ENCODE measurements around the gene TSPAN10. TPM values are rescaled to one million over a fixed set of nuclear protein-coding genes. Genes with fewer than 3 reads are reported as not detected.

TSPAN10 gene
- total and polyA plus RNA-seq, 2 of the 8 experiments (the other 6 are each of a cell fraction or from before 2014, with no cell fraction given): 0.99 to 1.1 TPM

DNA sequence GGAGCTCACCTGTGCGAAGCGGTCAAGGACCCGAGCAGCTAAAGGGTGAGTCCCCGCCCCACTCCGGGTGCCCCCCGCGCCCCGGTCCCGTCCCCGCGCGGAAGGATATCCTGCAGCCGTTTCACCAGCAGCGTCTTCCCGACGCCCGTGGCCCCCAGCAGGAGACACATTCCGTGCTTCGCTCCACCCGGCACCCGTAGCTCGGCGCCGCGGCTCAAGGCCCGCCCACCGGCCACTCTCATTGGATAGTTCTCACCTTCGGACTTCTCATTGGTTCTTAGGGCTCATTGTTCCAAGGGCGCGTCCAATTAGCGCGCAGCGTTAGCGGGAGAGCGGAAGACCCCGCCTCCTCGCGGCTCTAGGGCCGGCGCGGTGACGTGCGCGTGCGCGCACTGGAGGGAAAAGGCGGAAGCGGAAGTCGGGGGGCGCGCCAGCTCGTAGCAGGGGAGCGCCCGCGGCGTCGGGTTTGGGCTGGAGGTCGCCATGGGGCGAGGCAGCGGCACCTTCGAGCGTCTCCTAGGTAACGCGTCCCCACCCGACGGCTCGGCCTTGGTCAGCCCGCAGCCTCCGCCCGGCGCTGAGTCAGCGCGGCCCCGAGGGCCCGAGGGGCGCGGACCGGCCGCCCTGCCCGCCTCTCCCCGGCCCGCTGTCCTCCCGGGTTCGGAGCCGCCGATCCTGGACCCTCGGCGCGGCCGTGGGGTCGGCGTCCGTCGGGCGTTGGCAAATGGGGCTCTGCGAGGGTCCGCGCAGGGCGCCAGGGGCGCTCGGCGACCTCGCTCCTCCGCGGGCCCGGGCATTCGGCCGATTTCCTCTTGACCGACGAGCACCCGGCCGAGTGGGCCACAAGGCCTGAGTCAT lies 46.8 kb downstream of the TSPAN10 start, which contains the start of the genes ARL16 and HGS (continued):
- TF ChIP-seq PHF8 (conservative IDR thresholded peaks at IDR 0.05; ENCODE audit: low read depth, low read length): peak; percentile 58
- TF ChIP-seq EZH2 (IDR thresholded peaks at IDR 0.05; ENCODE audit: low read depth, low read length, severe bottlenecking): no peak
- no peak for TF ChIP-seq CBX5 (IDR thresholded peaks at IDR 0.05; ENCODE audit: low read depth, low read length)
- TF ChIP-seq FOSL1 (IDR thresholded peaks at IDR 0.05; ENCODE audit: insufficient read depth, low read depth, low read length): no peak
- peak; percentile 88 for TF ChIP-seq CHD2 (IDR thresholded peaks at IDR 0.05; ENCODE audit: low read length)
- TF ChIP-seq RXRA (IDR thresholded peaks at IDR 0.05; ENCODE audit: insufficient read depth, low read depth, low read length): no peak
- TF ChIP-seq CREB1 (IDR thresholded peaks at IDR 0.05): peak; percentile 80
- no peak for TF ChIP-seq SAP30 (IDR thresholded peaks at IDR 0.05; ENCODE audit: insufficient read depth, insufficient replicate concordance, low read length)
- peak; percentile 51; the same call in 1 of the 2 replicates for TF ChIP-seq TAF1 (IDR thresholded peaks at IDR 0.05; ENCODE audit: low read depth, low read length)
- TF ChIP-seq KDM5A (IDR thresholded peaks at IDR 0.05; ENCODE audit: low read length): 0 out of 2 replicates have a peak, but pooled peaks have one; percentile 40
- TF ChIP-seq JUND (IDR thresholded peaks at IDR 0.05; ENCODE audit: low read length): no peak
- TF ChIP-seq, protein P1, sequence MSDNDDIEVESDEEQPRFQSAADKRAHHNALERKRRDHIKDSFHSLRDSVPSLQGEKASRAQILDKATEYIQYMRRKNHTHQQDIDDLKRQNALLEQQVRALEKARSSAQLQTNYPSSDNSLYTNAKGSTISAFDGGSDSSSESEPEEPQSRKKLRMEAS (IDR thresholded peaks at IDR 0.05): peak; percentile 26; the same call in 1 of the 2 replicates
- peak; percentile 66 for TF ChIP-seq RBBP5 (IDR thresholded peaks at IDR 0.05; ENCODE audit: borderline replicate concordance, low read depth, low read length)
- TF ChIP-seq POLR2A (IDR thresholded peaks at IDR 0.05; ENCODE audit: control extremely low read depth in 1 of 2, low read depth in 2 of 2, low read length in 2 of 2): no peak; a peak in 1 of 3 replicates
- peak; percentile 71 for TF ChIP-seq KDM4A (IDR thresholded peaks at IDR 0.05; ENCODE audit: low read depth, low read length, severe bottlenecking)
- no peak for TF ChIP-seq TCF12 (IDR thresholded peaks at IDR 0.05; ENCODE audit: low read depth, low read length)
- no peak for TF ChIP-seq JUN (IDR thresholded peaks at IDR 0.05; ENCODE audit: low read depth, low read length)

Data from H1 (cell line).